ENCODE measurements around the gene NRXN2. TPM values are rescaled to one million over a fixed set of nuclear protein-coding genes. Genes with fewer than 3 reads are reported as not detected.

Gene NRXN2
- total RNA-seq, 1 experiment from 2014 or later: 0.15 TPM

GRCh38 chr11:64726867-64727530 is 4.0 kb upstream of the NRXN2 start:
- ATAC-seq: no peak
- no peaks in the 10 kb centered on the region for H3K27me3 ChIP-seq (ENCODE audit: control insufficient read depth, insufficient read depth, low read length)
- no peak overlapping the region for H3K27ac ChIP-seq (ENCODE audit: low read length)
- no peaks in the 10 kb centered on the region for H3K9me3 ChIP-seq (ENCODE audit: control insufficient read depth, insufficient read depth, low read depth, low read length)
- POLR2A ChIA-PET: no interaction called here
- no peak for DNase-seq (ENCODE audit: low read depth, low spot score)
- CTCF ChIA-PET: no interaction called here
- H3K4me1 ChIP-seq (ENCODE audit: control insufficient read depth, insufficient read depth, low read length): peaks cover 8% of the 10 kb centered on the region
- no TSS peak for BruUV-seq (replicated peaks)
- no peaks in the 10 kb centered on the region for H3K36me3 ChIP-seq (ENCODE audit: control insufficient read depth, insufficient read depth, low read length)
- H3K4me3 ChIP-seq (ENCODE audit: low read depth in 2 of 2, low read length in 2 of 2): no peak overlapping the region
- intact Hi-C loops (cut with micrococcal nuclease; ENCODE audit: unreplicated experiment) (no loop called here), in situ Hi-C loops (cut with HindIII; ENCODE audit: low pct_unique_long_range_greater_than_20kb, low sequenced_read_pairs) (no loop called here)
- no peak for TF ChIP-seq SIN3A (IDR thresholded peaks at IDR 0.05; ENCODE audit: borderline replicate concordance, insufficient read depth, low read depth, low read length)
- TF ChIP-seq CTCF (IDR thresholded peaks at IDR 0.05): no peak
- no peak for TF ChIP-seq REST (IDR thresholded peaks at IDR 0.05; ENCODE audit: insufficient read depth in 1 of 2, low read depth in 2 of 2, low read length in 1 of 2)
- no peak for TF ChIP-seq TCF7L2 (IDR thresholded peaks at IDR 0.05; ENCODE audit: low read depth, low read length)
- no peak for TF ChIP-seq POLR2AphosphoS5 (IDR thresholded peaks at IDR 0.05; ENCODE audit: low read depth, low read length)

- intact Hi-C loops (cut with micrococcal nuclease; ENCODE audit: unreplicated experiment) (no loop called here), in situ Hi-C loops (cut with HindIII; ENCODE audit: low pct_unique_long_range_greater_than_20kb, low sequenced_read_pairs) (no loop called here)
- no peak for DNase-seq (ENCODE audit: low read depth, low spot score)
- POLR2A ChIA-PET: no interaction called here
- no peaks in the 10 kb centered on the region for H3K9me3 ChIP-seq (ENCODE audit: control insufficient read depth, insufficient read depth, low read depth, low read length)
- CTCF ChIA-PET: interaction anchor here (1.0 kb wide), 1 partner anchor 38 kb away, joined by 4 read pairs; no protein-coding TSS in a partner anchor
- H3K27me3 ChIP-seq (ENCODE audit: control insufficient read depth, insufficient read depth, low read length): no peaks in the 10 kb centered on the region
- no peak overlapping the region for H3K27ac ChIP-seq (ENCODE audit: low read length)
- no peak for ATAC-seq
- no TSS peak for BruUV-seq (replicated peaks)
- peaks cover 8% of the 10 kb centered on the region for H3K4me1 ChIP-seq (ENCODE audit: control insufficient read depth, insufficient read depth, low read length)
- no peak overlapping the region for H3K4me3 ChIP-seq (ENCODE audit: low read depth in 2 of 2, low read length in 2 of 2)
- no peaks in the 10 kb centered on the region for H3K36me3 ChIP-seq (ENCODE audit: control insufficient read depth, insufficient read depth, low read length)
- TF ChIP-seq REST (IDR thresholded peaks at IDR 0.05; ENCODE audit: insufficient read depth in 1 of 2, low read depth in 2 of 2, low read length in 1 of 2) (no peak), POLR2AphosphoS5 (IDR thresholded peaks at IDR 0.05; ENCODE audit: low read depth, low read length) (no peak)
Measured at GRCh38 chr11:64726211-64726641, 3.2 kb upstream of the NRXN2 start.
